GM18520 (cell line): ENCODE results near the gene DNASE1L1.
A peak's percentile ranks its signal among the peaks of the same experiment; 100 is the strongest.

ENCODE experiments used
- ATAC-seq: cut with Tn5 transposase; IDR thresholded peaks from one replicate; pipeline ENCODE4 v1.9.1; 2021; ENCODE audit not compliant: unreplicated experiment

Gene DNASE1L1

DNA sequence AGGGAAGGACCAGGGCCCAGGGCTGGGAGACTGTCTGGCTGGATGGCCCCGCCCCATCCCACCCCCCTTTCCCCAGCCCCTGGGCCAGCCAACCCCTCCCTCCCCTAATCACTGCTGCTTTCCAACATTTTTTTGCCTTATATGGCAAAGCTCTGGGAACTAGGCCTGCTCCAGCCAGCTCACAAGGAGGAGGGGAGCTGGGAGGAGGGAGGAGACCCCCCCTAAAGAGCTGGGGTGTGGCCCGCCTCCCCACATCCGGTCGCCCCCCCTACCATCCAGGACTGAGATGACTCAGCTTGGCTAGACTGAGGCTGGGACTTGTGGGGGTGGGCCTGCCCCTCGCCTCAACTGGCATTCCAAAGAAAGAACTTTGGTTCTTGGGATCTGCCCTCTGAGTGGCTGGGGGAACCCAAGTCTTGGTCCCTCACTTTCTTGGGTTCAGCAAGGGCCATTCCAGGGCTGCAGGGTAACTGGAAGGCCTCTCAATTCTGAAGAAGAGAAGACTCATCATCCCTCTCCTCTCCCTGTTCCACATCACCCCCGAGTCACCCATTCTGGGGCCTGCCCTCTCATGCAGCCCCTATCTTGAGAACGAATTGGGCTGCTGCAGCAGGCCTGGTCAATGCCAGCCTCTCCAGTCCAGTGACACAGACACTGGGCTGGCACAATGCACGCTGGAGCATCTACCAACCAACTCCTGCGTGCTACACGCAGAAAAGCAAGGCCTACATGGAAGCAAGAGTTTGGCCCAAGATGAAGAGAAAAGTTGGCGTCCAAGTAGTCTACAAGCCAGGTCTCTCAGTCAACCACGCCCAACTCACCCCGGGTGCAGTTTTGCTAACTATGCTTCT is 39.4 kb downstream of the DNASE1L1 start:
- no peak for ATAC-seq

DNA sequence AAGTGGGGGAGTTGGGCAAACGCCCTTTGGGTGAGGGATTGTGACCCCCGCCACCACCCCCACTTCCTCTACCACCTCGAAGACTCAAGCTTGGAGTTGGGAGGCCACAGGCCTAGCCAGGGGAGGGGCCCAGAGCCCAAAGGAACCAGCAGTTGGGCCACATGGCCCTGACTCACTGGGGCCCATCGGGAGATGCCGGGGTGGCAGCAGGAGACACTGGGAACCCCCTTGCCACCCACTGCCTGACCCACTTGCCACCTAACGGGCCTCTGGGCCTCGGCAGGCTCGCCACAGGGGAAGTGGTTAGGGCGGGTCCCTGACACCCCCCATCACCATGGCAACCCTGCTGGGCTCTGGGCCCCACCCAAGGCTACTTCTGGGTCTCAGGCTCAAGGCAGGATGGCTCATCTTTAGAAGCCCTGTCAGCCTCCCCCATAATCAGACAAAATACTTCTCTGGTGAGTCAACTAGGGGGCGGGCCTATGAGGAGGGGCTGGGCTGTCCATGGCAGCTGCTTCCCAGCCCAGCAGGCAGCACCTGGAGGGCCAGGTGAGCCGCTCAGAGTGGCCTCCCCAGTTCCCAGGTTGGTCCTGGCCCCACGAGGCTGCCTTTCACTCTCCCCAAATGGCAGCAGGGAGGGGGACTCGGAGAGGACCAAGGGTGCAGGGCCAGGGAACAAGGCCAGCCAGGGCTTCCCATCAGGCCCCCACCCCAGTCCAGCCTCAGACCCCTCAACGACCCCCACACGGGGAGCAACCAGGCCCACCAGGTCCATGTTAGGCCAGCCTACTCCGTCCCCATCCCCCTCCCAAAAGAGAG is 40.2 kb downstream of the DNASE1L1 start:
- ATAC-seq, result peak; percentile 34

- ATAC-seq, result no peak
These were observed 41.4 kb downstream of the DNASE1L1 start for GRCh38 chrX:154367474-154368308.

- ATAC-seq, result no peak
These were observed 42.4 kb downstream of the DNASE1L1 start for GRCh38 chrX:154366666-154367055.

- no peak for ATAC-seq
These were observed 42.9 kb downstream of the DNASE1L1 start for GRCh38 chrX:154365997-154366665.

DNA sequence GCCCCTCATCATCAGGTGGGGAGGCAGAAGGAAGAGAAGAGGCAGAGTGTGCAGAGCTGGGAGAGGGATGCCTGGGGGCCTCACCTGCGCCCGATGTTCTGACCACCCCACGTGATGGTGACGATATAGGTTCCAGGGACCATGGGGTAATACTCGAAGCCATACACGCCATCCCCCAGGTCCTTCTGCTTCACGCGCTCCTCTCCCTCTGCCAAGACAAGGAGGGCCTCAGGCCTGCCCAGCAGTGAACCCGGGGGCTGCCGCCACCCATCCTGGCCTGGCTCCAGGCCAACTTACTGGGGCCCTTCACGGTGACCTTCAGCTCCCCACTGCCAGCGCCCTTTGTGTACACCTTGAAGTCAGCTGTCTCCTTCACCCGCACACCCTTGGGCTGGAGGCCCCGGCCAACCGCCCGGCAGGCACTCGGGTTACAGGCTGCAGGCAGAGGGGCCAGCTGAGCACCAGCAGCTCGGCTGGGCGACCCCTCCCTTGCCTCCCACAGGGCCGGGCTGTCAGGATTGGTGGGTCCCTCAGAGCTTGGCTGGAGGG is 43.9 kb downstream of the DNASE1L1 start:
- ATAC-seq, result no peak

DNA sequence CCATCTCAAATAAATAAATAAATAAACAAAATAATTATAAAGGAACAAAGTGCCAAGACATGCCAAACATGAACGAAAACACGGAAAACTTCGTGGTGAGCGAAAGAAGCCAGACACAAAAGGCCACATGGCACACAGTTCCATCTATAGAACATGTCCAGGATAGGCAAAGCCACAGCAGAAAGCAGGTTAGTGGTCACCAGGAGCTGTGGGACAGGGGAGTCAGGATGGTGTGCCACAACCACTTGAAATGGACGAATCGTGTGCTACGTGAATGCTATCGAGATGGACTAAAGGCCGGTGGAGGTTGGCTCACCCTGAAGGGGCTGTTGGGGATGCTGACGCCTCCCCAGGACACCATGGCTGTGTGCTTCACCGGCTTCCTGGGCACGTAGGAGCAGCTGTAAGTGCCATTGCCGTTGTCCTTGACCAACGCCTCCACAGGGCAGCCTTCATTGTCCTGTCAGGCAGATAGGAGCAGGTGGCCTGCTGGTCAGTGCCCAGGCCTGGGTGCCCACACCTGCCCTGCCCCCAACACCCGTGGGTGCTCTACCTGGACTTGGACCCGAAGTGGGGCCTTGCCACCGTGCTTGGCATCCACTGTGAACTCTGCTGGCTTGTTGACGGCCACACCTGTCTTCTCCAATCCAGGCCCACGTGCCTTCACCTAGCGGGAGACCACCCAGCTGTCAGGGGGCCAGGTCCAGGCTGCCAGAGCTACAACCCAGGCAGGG is 45.2 kb downstream of the DNASE1L1 start:
- ATAC-seq, result no peak

GRCh38 chrX:154362085-154362742 is 46.8 kb downstream of the DNASE1L1 start:
- ATAC-seq, result no peak

DNA sequence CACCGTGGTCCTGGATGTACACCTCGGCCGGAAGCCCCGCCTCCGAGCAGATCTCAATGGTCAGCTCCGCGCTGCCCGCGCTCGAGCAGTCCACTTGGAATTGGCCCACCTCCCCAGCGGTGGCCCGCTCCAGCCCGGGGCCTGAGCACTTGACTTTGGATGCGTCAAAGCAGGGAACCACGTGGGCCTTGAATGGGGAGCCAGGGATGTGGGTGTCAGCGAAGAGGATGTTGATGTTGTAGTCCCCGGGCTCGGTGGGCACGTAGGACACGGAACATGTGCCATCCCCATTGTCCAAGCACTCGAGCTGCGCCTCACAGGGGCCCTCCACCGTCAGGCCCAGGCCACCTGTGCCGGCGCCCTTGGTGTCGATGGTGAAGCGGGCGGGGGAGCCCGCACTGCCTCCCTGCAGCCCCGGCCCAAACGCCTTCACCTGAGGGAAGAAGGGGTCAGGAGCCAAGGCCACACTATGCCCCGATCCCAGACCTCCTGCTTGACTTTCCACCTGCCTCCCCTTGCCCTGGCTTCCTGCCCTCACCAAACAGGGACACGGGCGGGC is 48.8 kb downstream of the DNASE1L1 start:
- no peak for ATAC-seq

DNA sequence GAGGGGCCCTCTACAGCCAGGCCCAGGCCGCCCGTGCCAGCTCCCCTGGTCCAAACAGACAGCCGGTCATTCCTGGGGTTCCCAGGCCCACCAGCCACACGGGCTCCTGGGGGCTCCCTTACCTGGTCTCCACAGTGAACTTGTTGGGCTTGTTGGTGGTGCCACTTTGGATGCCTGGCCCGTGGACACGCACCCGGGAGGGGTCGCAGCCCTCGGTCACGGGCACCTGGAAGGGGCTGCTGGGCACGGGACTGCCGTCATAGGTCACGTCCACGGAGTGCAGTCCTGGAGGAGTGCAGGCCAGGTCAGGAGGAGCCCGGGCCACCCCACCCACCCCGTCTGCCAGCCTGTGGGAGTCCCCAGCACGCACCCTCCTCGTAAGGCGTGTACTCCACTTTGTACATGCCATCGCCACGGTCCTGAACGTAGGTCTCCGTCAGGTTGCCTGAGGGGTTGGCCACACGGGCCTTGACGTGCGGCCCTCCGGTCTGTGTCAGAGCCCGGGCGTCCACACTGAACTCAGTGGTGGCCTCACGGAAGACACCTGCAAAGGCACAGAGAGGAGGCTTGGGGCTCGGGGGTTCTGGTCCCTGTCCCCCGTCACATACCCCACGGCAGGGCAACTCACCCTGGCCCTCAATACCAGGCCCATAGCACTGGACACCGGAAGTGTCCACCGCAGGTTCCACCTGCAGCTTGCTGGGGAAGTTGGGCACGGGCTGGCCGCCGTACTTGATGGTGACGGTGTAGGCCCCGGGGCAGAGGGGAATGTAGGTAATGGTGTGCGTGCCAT is 49.5 kb downstream of the DNASE1L1 start:
- ATAC-seq, result no peak

DNA sequence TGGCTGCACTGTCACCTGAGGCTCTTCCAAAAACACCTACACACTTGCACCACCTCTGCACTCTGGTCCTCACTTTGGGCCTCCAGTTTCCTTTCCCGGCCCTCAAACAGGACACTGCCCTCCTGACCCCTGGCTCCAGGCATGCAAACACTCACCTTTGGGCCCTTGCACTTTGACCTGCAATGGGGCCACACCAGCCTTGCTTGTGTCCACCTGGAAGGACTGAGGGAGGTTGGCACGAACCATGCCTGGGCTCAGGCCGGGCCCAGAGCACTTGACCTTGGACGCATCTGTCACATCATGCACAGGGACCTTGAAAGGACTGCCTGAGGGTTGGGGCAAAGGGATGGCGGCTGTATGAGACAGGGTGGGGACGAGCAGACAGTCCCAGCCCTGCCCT is 50.2 kb downstream of the DNASE1L1 start:
- no peak for ATAC-seq

- ATAC-seq, result no peak
These were observed 51.0 kb downstream of the DNASE1L1 start for GRCh38 chrX:154358011-154358410.

DNA sequence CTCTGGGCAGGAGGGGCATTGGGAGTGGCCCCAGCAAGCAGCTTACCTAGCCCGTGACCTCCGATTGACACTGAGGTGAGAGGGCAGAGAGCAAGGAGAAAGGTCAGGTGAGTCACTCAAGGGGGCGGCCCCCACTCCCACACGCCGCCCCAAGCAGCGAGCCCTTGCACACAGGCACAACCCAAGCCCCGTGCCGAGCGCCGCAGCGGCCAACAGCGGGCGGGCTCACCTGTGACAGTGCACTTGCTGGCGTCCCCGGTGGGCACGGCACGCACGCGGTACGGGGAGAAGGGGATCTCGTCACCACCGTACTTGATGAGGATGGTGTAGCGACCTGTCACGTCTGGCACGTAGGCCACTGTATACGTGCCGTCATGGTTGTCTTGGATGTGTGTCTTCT is 51.8 kb downstream of the DNASE1L1 start:
- no peak for ATAC-seq

DNA sequence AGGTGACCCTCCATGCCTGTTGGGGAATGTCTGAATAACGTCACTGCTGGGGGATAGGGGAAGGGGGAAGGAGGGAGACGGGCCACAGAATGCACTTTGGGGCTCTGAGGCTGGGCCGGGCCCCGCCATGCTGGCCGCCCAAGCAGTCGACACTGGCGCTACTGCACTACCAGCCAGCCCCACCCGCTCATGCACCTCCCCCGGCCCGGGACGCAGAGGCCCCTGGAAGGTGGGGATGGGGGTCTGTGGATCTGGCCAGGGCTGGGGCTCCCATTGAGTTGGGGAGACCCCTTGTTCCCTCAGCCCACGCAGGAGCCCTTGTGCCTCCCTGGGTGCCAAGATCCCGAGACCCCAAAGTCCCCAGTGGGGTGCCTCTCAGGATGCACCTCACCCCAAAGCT is 52.5 kb downstream of the DNASE1L1 start:
- ATAC-seq, result no peak

- ATAC-seq, result no peak
These were observed 53.3 kb downstream of the DNASE1L1 start for GRCh38 chrX:154355776-154356140.

DNA sequence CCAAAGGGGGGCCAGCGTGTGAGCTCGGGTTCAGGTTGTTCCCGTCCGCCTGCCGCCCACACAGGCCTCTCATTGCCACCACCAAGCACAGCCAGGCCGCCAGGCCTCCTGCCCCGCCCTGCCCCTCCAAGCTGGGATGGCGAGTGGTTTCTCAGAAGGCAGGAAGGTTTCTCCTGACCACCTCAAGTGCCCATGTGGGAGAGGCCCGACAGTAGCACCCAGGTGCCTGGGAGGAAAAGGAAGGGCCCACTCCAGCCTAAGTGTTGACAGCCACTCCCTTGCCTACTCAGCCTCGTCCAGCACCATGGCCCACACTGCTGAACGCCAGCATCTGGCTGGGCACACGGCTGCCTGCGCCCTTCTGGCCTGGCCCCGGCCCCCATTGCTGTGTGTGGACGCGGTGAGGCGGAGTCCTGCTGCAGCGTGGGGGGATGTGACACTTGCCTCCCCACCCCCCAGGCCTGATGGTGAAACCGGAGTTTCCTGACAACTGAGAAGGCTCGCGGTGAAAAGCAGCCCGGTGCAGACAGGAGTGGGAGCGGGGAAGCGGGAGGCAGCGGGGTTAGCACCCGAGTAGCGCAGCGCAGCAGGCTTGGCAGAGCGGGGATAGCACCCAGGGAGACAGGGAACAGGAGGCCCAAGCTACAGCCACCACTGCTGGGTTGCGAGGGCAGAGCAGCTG is 53.8 kb downstream of the DNASE1L1 start:
- no peak for ATAC-seq

DNA sequence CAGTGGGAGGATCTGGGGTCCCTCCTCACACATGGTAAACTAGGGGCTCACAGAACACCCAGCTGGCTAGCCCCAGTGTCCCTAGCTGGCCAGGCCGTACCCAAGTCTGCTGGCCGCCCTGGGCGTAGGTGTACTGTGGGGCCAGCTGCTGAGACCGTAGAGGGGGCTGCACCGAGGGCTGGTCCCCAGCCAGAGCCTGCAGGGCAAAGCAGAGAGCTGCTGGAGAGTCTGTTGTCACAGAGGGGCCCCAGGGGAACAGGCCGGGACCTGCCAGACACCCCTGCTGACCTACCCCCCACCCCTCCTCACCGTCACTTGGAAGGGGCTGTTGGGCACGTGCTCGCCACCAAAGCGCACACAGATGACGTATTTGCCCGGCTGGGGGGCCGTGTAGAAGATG is 54.5 kb downstream of the DNASE1L1 start:
- no peak for ATAC-seq

DNA sequence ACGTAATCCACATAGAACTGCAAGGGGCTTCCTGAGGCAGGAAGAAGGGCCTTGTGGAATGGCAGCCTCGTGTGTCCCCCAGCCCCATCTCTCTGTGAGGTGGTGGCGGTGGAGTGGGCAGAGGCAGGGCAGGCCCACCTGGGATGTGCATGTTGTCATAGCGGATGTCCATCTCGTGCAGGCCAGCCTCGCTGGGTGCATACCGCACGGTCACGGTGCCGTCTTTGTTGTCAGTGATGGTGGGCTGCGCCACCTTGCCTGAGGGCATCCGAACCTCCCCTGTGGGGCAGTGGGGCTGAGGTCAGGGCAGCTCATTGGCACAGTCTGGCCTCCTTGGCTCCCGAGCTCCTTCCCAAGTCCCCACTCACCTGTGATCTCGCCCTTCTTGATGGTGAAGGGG is 55.0 kb downstream of the DNASE1L1 start:
- no peak for ATAC-seq
